HG03025 (cell line): ENCODE measurements around the gene CSNK1E.

ENCODE experiments used
- ATAC-seq: cut with Tn5 transposase; IDR thresholded peaks from one replicate; pipeline ENCODE4 v1.9.1; 2021; ENCODE audit warnings: mild to moderate bottlenecking, moderate library complexity; ENCODE audit not compliant: unreplicated experiment, low FRiP score

The CSNK1E gene

DNA sequence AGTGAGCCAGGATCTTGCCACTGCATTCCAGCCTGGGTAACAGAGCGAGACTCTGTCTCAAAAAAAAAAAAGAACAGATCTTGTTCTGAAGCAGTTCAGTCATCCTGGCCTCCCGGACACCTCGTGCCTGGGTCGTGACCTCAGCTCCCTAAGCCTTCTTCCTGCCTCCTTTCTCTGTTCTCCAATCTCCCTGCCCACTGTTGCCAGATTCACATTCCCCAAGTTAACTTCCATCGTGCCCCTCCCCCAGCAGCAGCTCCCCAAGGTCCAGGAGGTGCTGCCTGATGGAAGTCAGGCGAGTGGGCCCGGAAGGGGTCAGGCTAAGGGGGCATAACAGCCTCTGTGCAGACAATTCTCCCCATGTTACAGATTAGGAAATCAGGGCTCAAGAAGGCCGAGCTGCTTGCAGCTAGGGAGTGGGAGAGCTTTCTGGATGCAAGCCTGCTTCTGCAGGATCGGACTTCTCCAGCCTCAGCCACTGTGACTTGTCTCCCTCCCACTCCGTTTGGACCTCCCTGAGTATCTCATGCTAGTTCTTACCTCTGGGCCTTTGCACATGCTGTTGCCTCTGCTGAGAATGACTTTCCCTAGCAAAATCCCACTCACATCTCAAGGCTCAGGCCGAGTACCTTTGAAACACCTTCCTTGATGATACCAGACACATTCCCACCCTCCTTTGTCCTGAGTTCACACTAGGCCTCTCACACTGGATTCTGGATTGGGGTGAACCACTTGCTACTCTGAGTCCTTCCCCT is 30.1 kb downstream of the CSNK1E start:
- no peak for ATAC-seq

DNA sequence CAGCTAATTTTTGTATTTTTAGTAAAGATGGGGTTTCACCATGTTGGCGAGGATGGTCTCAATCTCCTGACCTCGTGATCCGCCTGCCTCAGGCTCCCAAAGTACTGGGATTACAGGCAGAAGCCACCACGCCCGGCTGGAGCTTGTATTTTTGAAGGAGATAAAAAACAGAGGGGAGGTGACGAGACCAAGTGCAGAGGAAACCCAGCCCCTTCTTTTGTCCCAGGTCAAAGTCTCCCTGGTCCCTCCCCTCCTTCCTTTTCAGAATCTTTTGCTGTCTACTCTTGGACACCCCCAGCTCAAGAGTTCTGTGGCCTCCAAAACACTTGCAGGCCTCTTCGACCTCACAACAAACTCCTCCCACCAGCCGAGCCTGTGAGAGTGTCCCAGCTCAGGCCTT is 32.2 kb downstream of the CSNK1E start:
- no peak for ATAC-seq

DNA sequence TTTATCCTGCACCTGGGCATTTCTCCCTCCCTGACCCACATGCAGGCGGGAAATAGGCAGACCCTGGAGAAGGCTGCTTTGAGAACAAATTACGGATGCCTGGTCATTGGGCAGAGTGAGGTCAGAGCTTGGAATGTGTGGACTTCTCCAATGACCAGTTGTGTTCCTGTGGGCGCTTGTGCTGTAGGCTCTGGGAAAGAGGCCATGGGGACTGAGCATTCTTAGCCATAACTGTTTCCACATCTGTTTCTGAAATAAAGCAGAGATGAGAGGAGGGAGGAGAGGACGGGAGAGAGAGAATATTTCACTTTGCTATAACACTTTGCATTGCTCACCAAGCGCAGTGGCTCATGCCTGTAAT is 33.2 kb downstream of the CSNK1E start:
- ATAC-seq = no peak

DNA sequence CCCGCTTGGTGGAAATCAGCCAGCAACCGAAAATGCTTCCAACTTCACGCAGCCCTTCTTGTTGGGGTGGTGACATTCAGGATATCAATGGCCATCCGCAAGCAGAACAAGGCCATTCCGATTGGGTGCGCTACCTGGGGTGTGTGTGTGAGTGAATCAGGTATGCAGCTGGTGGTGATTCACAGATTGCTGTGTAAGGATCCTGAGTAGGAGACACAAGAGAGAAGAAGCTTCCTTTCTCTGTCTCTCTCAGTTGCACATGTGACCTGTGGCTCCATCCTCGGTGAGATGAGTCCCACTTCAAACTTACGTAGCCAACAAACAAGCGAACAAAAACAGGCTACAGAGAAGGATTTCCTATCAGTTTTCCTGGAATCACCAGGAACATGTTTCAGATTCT is 34.8 kb downstream of the CSNK1E start:
- no peak for ATAC-seq

DNA sequence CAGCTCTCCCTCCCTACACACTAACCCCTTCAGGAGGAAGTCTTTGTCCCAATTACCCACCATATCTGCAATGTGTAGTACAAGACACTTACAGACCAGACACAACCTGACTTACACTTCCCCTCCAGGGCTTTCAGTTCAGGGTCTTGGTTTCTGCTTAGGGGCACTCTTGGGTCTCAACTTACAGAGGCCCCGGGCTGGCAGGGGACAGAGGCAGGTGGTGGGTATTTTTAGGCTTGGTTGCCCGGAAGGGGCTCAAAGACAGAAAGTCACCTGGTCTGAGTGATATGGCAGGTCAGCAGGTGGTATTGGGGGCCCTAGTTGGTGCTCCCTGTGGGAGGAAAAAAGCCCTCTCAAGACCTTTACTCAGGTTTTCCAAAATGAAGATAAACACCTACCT is 41.1 kb downstream of the CSNK1E start:
- ATAC-seq = no peak

DNA sequence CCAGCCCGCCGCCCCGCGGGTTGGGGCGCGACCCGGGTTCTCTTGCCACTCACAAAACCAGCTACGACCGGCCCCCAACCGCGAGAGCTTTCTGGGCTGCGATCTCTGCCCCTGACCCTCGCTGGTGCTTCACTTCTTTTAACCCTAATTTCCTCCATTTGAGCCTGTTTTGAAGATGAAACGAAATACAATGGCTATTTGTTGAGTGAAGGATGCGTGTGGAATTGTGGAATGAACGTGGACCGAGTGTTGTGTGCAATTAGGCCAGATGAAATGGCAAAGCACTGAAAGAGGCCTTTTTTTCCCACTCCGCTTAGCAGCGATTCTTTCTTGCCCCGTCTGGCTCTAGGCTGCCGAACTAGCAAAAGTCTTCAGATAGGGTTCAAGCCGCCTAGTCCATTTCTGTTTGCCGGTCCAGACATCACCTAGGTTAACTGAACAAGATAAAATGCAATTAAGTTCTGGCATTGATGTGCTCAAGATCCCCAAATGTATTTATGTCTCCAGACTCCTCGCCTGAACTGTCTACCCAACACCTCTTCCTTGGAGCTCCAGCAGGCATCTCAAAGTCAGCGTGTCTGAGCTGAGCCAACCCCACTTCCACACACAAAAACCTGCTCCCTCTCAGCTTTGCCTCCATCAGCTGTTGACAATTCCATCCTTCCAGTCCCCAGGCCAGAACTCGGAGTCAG is 44.0 kb downstream of the CSNK1E start:
- no peak for ATAC-seq

DNA sequence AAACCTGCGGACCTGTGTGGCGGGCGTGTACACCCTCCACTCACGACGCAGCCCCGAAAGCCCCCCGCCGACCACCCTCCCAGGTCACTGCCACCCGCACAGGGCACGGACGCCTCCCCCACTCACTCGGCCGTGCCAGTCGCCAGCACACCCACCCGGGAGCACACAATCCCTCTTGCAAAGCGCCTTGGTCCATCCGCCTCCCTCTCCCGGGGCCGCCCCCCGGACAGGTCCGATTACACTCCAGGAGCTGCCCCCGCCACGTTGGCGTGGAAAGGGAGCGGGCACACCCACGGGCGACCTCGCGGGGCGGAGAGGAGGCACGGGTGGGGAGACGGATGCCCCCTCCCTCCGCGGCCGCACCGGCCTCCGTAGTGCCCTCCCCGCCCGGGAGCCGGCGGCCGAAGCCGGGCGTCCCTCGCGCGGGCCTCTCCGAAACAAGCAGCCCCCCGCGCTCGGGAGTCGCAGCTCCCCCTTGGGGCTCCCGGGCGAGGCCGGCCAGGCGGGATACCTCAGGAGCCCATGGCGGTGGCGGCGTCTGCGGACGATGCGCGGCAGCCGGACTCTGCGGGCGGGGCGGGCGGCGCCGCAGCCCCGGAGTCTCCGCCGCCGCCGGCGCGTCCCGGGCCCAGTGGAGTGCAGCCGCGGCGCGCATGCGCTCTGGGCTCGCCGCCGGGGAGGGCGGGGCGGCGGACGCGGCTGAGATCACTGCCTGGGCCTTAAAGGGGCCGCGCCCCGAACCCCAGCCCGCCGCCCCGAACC is 44.7 kb downstream of the CSNK1E start, which contains the start of gene TMEM184B:
Gene TMEM184B (minus strand): TSS at position 638 of the 762 bp plus-strand sequence. CDS start 25,049 bp downstream, outside the sequence.
- no peak for ATAC-seq

DNA sequence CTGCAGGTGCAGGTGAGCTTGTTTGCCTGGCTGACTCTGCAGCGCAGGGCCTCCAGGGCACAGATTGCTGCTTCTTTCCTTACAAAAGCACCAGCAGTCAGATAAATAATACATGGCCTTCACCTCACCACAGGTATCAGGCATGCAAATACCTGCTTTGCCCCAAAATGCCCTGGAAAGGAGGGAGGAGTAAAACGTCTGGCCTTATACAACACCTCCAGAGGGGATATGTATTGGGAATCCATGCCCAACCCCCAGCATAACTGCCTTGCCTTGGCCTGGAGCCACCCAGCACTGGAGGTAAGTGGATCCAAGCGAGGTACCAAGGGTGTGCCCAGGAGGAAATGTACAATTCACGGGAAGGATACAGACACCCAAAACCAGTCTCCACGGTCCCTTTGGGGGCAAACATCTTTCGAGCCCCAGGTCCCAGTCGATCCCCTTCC is 45.3 kb downstream of the CSNK1E start:
- ATAC-seq = no peak

DNA sequence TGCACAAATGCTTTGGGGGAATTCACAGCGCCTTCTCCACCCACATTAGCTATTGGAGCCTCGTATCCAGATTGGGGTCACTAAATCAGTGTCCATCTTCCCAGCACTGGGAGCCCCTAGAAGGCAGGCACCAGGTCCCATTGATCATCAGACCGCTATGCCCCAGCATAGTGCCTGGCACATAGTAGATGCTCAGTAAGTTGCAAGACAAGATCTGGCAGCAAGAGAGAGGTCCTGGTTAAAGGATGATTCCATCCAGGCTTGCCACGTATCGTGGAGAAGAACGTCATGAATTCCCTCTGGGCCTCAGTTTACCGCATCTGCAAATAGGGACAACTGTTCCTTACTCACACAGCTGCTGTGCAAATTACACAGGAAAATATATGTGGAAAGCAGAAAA is 46.1 kb downstream of the CSNK1E start:
- no peak for ATAC-seq

DNA sequence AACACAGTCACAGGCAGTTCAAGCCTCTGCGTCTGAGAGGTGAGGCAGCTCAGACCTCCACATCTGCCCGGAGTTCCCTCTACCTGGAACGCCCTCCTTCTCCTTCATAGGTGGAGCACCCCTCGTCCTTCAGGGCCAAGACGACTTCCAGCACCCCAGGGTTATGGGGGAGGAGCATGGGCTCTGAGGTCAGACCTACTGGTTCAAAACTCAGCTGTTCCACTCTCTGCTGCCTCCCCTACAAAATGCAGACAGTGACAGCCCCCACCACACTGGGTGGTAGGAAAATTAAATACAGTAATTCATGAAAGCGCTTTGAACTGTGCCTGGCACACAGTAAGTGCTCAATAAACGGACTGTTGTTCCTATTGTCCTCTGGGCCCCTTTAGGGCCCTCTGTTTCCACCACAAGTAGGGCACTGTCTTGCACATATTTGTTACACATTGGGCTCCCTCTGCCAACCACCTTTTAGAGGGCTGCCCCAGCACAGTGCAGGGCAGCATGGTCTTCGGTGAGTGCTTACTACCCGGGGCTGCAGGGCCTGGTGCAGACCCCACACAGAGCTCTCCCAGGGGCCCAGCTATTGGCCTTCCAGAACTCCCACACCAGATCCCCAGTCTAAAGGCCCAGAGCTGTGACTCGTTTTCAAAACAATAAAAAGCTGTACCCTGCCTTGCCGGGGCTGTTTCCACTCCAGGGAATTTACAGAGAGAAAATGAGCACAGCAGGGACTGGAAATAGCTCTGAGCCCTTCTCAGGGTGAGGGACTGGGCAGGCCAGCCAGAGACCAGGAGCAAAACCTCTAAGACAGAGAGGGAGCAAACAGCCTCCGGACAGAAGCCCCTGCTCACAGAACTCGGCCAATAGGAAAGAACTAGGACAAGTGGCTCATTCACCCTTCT is 46.9 kb downstream of the CSNK1E start:
- no peak for ATAC-seq

DNA sequence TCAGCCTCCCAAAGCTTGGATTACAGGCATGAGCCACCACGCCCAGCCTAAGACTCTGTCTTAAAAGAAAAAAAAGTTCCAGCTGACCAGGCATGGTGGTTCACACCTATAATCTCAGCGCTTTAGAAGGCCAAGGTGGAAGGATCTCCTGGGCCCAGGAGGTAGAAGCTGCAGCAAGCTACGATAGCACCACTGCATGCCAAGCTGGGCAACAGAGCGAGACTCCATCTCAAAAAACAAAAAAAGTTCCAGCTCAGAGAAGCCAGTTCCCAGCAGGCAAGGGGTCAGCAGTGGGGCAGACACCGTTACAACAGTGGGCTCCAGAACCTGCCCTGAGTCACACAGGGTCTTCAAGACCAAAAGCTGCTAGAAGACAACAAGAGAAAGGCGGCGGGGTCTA is 47.8 kb downstream of the CSNK1E start:
- no peak for ATAC-seq

DNA sequence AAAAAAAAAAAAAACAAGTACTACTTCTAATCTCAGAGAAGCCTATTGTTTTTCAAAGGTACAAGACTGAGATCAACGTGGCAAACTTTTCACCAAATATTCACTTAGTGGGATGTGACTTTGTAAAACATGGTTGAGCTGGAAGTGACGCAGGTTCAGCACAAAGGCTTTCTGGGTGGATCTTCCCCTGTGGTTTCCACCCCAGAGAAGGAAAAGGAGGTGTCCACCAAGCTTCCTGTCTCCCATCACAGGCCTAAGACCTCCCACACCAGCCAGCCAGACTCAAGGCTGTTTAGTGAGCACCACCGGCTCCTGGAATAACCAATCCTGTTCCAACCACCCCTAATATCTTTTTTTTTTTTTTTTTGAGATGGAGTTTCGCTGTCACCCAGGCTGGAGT is 50.1 kb downstream of the CSNK1E start:
- ATAC-seq = no peak

DNA sequence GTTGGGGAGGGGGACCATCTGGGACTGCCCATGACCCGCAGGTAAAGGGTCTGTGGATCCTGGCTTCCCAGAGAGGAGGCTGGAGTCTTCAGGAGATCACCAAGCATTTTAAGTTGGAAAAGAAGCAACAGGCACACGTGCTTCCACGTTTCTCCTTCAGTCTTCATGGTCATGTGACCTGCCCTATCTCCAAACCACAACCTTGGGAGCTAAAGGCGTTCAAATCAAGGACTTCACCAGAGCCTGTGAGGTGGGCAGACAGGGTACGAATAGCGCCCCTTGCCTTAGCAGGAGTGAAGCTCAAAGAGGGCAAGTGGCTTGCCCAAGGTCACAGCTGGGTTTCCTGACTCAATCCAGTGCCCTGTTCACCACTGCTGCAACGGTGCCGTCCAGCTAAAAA is 51.1 kb downstream of the CSNK1E start:
- no peak for ATAC-seq

DNA sequence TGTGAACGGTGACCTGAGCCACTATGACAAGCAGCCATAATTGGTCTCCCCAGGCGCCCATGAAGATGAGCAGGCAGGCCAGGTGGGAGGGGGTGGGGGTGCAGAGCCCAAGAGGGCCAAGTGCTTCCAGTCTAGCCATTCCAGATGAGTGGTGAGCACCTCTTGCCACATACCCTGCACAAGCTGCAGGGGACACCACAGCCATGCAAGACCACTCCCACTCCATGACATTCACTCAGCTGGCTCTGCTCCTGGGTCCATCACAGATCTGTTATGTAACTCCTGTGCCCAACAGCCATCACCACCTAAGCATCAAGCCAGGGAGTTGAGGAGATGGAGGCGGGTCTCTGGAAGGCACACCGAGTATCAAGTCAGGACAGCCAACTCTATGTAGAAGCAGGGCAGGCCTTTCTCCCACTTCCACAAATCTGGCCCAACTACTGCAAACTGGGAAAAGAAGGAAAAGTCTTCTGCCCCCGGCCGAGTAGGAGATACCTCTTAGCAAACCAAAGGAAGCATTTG is 52.9 kb downstream of the CSNK1E start:
- ATAC-seq = no peak

DNA sequence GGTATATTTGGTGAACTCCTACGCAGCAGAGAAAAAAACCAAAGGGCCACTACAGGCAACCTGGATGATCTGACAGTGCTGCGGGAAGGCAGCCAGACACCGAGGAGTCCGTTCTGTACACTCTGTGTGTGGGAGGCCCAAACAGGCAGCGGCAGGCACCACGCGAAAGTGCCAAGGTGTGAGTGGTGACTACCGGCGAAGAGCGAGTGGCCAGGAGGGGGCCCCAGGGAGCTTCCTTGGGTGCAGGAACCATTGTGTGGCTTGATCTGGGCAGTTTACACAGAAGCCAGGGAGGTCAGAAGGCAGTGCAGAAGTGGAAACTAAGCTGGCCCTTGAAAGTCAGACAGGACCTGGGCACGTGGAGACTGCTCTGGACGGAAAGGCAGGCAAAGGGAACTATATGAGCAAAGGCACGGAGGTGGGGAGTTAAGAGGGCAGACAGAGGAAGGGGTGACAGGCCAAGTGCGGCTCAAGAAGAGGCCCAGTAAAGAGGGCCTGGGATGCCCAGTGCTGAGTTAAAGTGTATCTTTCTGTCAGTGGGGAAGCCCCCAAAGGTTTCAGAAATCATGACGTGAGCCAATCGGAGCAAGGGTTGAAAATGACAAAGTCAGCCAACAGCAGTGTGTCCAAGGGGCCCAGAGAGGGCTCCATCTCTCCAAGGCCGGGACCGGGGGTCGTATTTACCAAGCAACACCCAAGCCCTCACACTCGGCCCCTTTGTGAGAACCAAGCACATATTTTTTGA is 55.0 kb downstream of the CSNK1E start:
- ATAC-seq = no peak

DNA sequence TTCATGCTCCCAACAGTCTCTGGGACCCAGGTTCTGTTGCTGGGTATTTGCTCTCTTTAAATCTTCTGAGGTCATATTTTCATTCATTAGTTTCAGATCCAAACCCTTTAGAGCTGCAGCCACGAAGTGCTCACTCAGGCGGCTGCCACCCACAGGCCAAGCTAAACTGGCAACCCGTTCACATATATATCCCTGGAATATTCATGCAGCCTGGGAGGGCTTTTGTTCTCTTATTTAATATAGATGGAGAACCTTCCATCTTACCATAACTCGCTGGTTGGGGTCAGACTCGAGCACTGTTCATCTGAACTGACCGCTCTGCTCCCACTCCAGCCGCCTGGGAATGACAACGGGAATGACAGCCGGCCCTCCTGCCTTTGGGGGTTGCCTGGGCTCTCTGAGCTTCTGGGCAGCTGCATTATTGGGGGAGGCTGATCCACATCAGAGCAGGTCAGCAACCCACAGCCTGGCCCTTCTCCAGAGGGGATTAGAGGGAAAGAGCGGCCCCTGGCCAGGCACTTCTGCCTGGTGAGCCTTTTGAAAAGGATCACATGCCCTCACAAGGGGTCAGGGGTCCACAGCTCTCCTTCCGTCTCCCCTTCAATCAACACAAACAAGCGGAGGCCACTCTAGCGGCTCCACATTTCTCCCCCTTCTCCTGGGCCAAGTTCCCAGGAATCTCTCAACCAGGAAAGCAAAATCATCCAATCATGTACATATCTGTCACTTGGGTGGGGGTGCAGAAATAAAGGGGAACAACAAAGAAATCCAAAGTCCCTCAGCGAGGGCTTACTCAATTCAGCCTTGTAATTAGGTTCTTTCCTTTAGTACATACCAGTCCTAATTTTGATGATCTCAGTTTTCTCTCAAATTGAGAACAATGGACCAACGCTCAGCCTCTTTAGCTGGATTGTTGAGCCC is 56.2 kb downstream of the CSNK1E start:
- ATAC-seq = no peak

DNA sequence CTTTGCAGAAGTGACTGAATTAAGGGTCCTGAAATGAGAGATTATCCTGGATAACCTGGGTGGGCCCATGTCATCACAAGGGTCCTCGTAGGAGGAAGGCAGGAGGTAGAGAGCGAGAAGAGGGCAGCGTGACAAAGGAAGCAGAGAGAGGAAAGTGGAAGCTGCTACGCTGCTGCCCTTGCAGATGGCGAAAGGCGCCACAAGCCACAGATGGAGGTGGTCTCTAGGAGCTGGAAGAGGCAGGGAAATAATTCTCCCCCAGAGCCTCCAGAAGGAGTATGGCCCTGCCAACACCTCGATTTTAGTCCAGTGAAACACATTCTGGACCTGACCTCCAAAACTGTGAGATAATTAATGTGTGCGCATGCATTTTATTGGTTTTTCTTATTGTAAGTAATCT is 57.9 kb downstream of the CSNK1E start:
- no peak for ATAC-seq

DNA sequence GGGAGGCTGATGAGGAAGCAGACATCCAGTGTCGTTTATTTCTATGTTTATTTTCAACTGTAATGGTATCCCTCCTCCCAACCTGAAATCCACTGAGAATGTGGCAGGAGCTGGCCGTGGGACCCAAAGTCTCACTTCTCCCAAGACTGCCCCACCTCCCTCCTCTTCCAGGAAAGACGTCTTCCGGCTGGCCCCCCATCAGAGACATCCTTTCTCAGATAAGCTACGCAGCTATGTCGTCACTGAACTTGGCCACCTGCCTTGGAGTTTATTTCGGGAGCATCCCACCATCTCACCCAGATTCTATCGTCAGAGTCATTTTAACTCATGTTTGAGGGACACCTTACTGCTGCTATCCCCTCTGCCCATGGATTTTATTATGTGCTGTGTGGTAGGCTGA is 58.3 kb downstream of the CSNK1E start:
- no peak for ATAC-seq
